HepG2 (cell line): ENCODE measurements around the gene DRAP1. TPM values are rescaled to one million over a fixed set of nuclear protein-coding genes. Genes with fewer than 3 reads are reported as not detected.
A peak's percentile ranks its signal among the peaks of the same experiment; 100 is the strongest.

Source experiments
- ATAC-seq: fragments of 200-7000 bp; cut with Tn5 transposase; 3 replicates; pipeline ENCODE4 v1.9.1; 2020; ENCODE audit warnings: mild to moderate bottlenecking, moderate library complexity
- BruUV-seq: library from RNA; stranded (reverse); fragments of 400-500 nt; replicated peaks from 2 replicates; lab custom pipeline; 2021; lab: Mats Ljungman, UMichigan
- CTCF ChIA-PET: fragments of 300-600 bp; formaldehyde crosslinking; extraction: SDS; loops from one replicate; lab custom pipeline; 2021; ENCODE audit warnings: low total read pairs, inconsistent platforms, low intra/inter-chr PET ratio; lab: Yijun Ruan, JAX
- POLR2A ChIA-PET: fragments of 350-600 bp; sonication (Branson Sonifier 250); formaldehyde crosslinking; loops from one replicate; lab custom pipeline; 2020; ENCODE audit warnings: antibody characterized with exemption, inconsistent platforms; lab: Yijun Ruan, JAX
- DNase-seq: peaks from one replicate; pipeline ENCODE4 v3.0.0-alpha.2; 2015; ENCODE audit warnings: low spot score
- FAIRE-seq: peaks from 3 replicates; lab custom pipeline; 2011; peaks lifted over from hg19 to GRCh38; lab: Jason Lieb, UNC
- H2AFZ ChIP-seq: one replicate; pipeline ENCODE4 v1.6.1; 2011; ENCODE audit warnings: low read length, inconsistent platforms
- H3K27ac ChIP-seq: fragments of 300-600 bp; 3 replicates; pipeline ENCODE4 v1.8.0; 2011; ENCODE audit warnings: mixed run types, mild to moderate bottlenecking, mixed read lengths, low read length, inconsistent platforms; ENCODE audit not compliant: insufficient read depth; ENCODE audit errors: extremely low read length
- H3K27me3 ChIP-seq, 2 experiments: fragments of 200-600 bp in 1 of 2; 2 replicates in 1 of 2; 3 replicates in 1 of 2; pipeline versions ENCODE4 v1.6.0 to v1.8.0; 2011; ENCODE audit warnings: low read length in 2 of 2, mild to moderate bottlenecking in 2 of 2, moderate library complexity in 2 of 2, inconsistent platforms in 1 of 2; ENCODE audit not compliant: insufficient read depth in 2 of 2, control insufficient read depth in 1 of 2
- H3K36me3 ChIP-seq, 2 experiments: fragments of 200-600 bp in 1 of 2; replicated peaks in 1 of 2; 2 replicates in 1 of 2; 3 replicates in 1 of 2; pipeline versions ENCODE4 v1.5.1 to v1.8.0; 2011; ENCODE audit warnings: low read length in 2 of 2, inconsistent platforms in 1 of 2; ENCODE audit not compliant: insufficient read depth in 2 of 2, control insufficient read depth in 1 of 2
- H3K4me1 ChIP-seq: 2 replicates; pipeline ENCODE4 v1.5.1; 2012; ENCODE audit warnings: low read length, inconsistent platforms; ENCODE audit not compliant: insufficient read depth
- H3K4me2 ChIP-seq: 2 replicates; pipeline ENCODE4 v1.6.0; 2011; ENCODE audit warnings: low read depth, low read length, inconsistent platforms
- H3K4me3 ChIP-seq, 3 experiments: fragments of 200-600 bp in 1 of 3; sonication (generic), shearing (Covaris generic) in 1 of 3; replicated peaks in 1 of 3; 2 replicates each; pipeline ENCODE4 v1.5.1; 2011 to 2016; ENCODE audit warnings: low read length in 3 of 3, inconsistent platforms in 2 of 3, low read depth in 2 of 3, mild to moderate bottlenecking in 2 of 3, control low read depth in 1 of 3, mixed read lengths in 1 of 3; ENCODE audit not compliant: insufficient read depth in 1 of 3
- H3K79me2 ChIP-seq: one replicate; pipeline ENCODE4 v1.6.1; 2011; ENCODE audit warnings: low read length, inconsistent platforms; ENCODE audit not compliant: insufficient read depth
- H3K9ac ChIP-seq: 2 replicates; pipeline ENCODE4 v1.6.0; 2011; ENCODE audit warnings: mild to moderate bottlenecking, low read depth, low read length, inconsistent platforms; ENCODE audit not compliant: insufficient read depth
- H3K9me3 ChIP-seq: 2 replicates; pipeline ENCODE4 v1.5.1; 2012; ENCODE audit warnings: mild to moderate bottlenecking, low read length
- H4K20me1 ChIP-seq: 2 replicates; pipeline ENCODE4 v1.6.0; 2011; ENCODE audit warnings: inconsistent platforms, mild to moderate bottlenecking, low read length, moderate library complexity; ENCODE audit not compliant: insufficient read depth
- DDIT3 ChIP-seq: sonication (generic); formaldehyde crosslinking; IDR thresholded peaks from 2 replicates; pipeline ENCODE4 v1.4.0; 2020; ENCODE audit warnings: mild to moderate bottlenecking, missing genetic modification reagents
- IRX3 ChIP-seq: sonication (generic); formaldehyde crosslinking; IDR thresholded peaks from 2 replicates; pipeline ENCODE4 v1.8.1; 2023; ENCODE audit warnings: mild to moderate bottlenecking, low read depth, missing genetic modification reagents, borderline replicate concordance
- PAX8 ChIP-seq: sonication (generic); formaldehyde crosslinking; IDR thresholded peaks from 2 replicates; pipeline ENCODE4 v1.8.0; 2022; ENCODE audit warnings: mild to moderate bottlenecking, missing genetic modification reagents, borderline replicate concordance
- PITX1 ChIP-seq: sonication (generic); formaldehyde crosslinking; IDR thresholded peaks from 2 replicates; pipeline ENCODE4 v1.5.1; 2020; ENCODE audit warnings: mild to moderate bottlenecking, missing genetic modification reagents
- USF2 ChIP-seq, 2 experiments: sonication (generic) in 1 of 2; formaldehyde crosslinking in 1 of 2; IDR thresholded peaks; 2 replicates each; pipeline versions ENCODE4 v1.5.1 to v1.6.1; 2011 to 2020; ENCODE audit warnings: borderline replicate concordance in 1 of 2, low read depth in 1 of 2, low read length in 1 of 2, mild to moderate bottlenecking in 1 of 2, missing genetic modification reagents in 1 of 2, moderate library complexity in 1 of 2
- ZNF225 ChIP-seq: sonication (generic); formaldehyde crosslinking; IDR thresholded peaks from 2 replicates; pipeline ENCODE4 v1.4.0; 2020; ENCODE audit warnings: mild to moderate bottlenecking, missing genetic modification reagents
- ZNF441 ChIP-seq: sonication (generic); formaldehyde crosslinking; IDR thresholded peaks from 2 replicates; pipeline ENCODE4 v1.7.0; 2021; ENCODE audit warnings: missing genetic modification reagents, borderline replicate concordance
- ZNF646 ChIP-seq: sonication (generic); formaldehyde crosslinking; IDR thresholded peaks from 2 replicates; pipeline ENCODE4 v1.9.0; 2021; ENCODE audit warnings: mild to moderate bottlenecking, missing genetic modification reagents
- ZNF710 ChIP-seq: sonication (generic); formaldehyde crosslinking; IDR thresholded peaks from 2 replicates; pipeline ENCODE4 v1.5.0; 2020; ENCODE audit warnings: mild to moderate bottlenecking, missing genetic modification reagents, borderline replicate concordance
- WGBS: methylation state at CpG from one replicate; pipeline ENCODE4 v1.1.6; 2017; ENCODE audit warnings: low lambda C conversion rate; 5-methylcytosine and 5-hydroxymethylcytosine counted together
- in situ Hi-C: cut with HindIII; loops from 2 replicates; pipeline ENCODE4 v1.10.0; 2017; ENCODE audit warnings: low pct_unique_long_range_greater_than_20kb; ENCODE audit not compliant: extremely low pct_ligation_motif_present
- intact Hi-C: fragments of 100-400 bp; cut with micrococcal nuclease; formaldehyde crosslinking; loops from one replicate; pipeline ENCODE4 v1.10.0; 2022; ENCODE audit not compliant: unreplicated experiment
- polyA plus RNA-seq, 8 experiments: library from polyadenylated mRNA; depleted of rRNA in 3 of 8; stranded (reverse) in 7 of 8; unstranded in 1 of 8; fragments of >200 nt; fragmentation: Illumina TruSeq in 4 of 8; extraction: Trizol in 4 of 8; gene quantifications; 2 replicates each; pipeline versions ENCODE4 v1.2.1 to v1.2.3, GENCODE V29; 2011 to 2016; ENCODE audit warnings: low read depth in 4 of 8, missing spikeins in 1 of 8, mixed read lengths in 1 of 8; ENCODE audit not compliant: insufficient read depth in 1 of 8
- total RNA-seq, 5 experiments: library from RNA; depleted of rRNA; stranded (reverse); fragments of >200 nt; fragmentation: Illumina TruSeq; extraction: Trizol; gene quantifications; 2 replicates each; pipeline ENCODE4 v1.2.3, GENCODE V29; 2016; ENCODE audit warnings: low read depth in 1 of 5

Gene DRAP1
- total and polyA plus RNA-seq, 2 of the 13 experiments (the other 11 are each of a cell fraction or from before 2014, with no cell fraction given): 46.8 to 52.3 TPM

- TF ChIP-seq IRX3 (no peak), ZNF710 (CRISPR knock-in tag) (no peak), PAX8 (no peak), DDIT3 (CRISPR knock-in tag) (no peak)
- TF ChIP-seq, all 625 proteins: peak for 0
Measured at GRCh38 chr11:65931773-65932557, 12.7 kb downstream of the DRAP1 start (continued).

- DNase-seq: no peak
- no peak for ATAC-seq
- WGBS: 22% methylated on average over 9 of the region's 9 CpGs
- no peak for TF ChIP-seq ZNF225 (CRISPR knock-in tag)
- peak; percentile 54 for TF ChIP-seq USF2 (IDR thresholded peaks at IDR 0.05; ENCODE audit: low read depth, low read length)
- peak; percentile 72; the same call in 1 of the 2 replicates for TF ChIP-seq USF2 (CRISPR knock-in tag; IDR thresholded peaks at IDR 0.05; ENCODE audit: borderline replicate concordance)
- no peak for TF ChIP-seq PITX1
- peak; percentile 98 for TF ChIP-seq ZNF441
- TF ChIP-seq ZNF646: no peak
Measured at GRCh38 chr11:65932558-65932919, 13.3 kb downstream of the DRAP1 start.

More at GRCh38 chr11:65932558-65932919, 13.3 kb downstream of the DRAP1 start:
- peak overlapping the region; percentile 18; the same call in 1 of the 2 replicates for H3K4me2 ChIP-seq
- no peak overlapping the region for H3K4me3 ChIP-seq
- FAIRE-seq: no peak
- intact Hi-C loops: loop anchor here (5.0 kb wide), 1 partner anchor 45 kb away; the partner anchor contains the start of gene FIBP
- H2AFZ ChIP-seq: no peak overlapping the region
- peaks cover 0 to 3% of the 10 kb centered on the region in 2 experiments; a peak in 1 of 5 replicates for H3K27me3 ChIP-seq
- no peaks in the 10 kb centered on the region for H3K36me3 ChIP-seq
- no peaks in the 10 kb centered on the region for H3K9me3 ChIP-seq
- CTCF ChIA-PET: interaction anchor here (1.6 kb wide), 1 partner anchor 56 kb away, joined by 5 read pairs; no protein-coding TSS in a partner anchor
- H3K9ac ChIP-seq: no peak overlapping the region
- POLR2A ChIA-PET: interaction anchor here (1.0 kb wide), 1 partner anchor 28 kb away, joined by 3 read pairs; no protein-coding TSS in a partner anchor
- no TSS peak for BruUV-seq
- H3K79me2 ChIP-seq: no peaks in the 10 kb centered on the region
- H4K20me1 ChIP-seq: no peaks in the 10 kb centered on the region
- H3K4me1 ChIP-seq: peaks cover 46% of the 10 kb centered on the region
- no peak overlapping the region for H3K27ac ChIP-seq
- in situ Hi-C loops: no loop called here
